ENCODE data around the gene TXLNG.

DNA sequence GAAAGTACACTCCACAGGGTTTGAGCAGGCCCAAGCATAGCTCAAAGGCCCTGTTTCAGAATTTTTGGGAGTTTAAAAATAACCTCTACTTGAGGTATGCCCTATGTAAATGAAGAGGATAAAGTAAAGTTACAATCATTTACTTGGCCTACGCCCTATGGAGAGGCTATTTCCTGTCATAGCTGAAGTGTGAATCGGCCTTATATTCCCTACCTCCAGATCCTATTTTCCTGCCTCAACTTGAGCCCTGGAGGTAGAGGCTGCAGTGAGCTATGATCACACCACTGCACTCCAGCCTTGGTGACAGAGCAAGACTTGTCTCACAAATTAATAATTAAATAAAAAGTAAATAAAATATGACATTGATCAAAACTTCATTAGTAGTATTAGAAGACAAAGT lies 11.5 kb upstream of the TXLNG start:
- TF ChIP-seq CTCF (IDR thresholded peaks at IDR 0.05) = no peak
- TF ChIP-seq EZH2 (IDR thresholded peaks at IDR 0.05) = no peak
